ENCODE data around the gene RSPH9. TPM values are rescaled to one million over a fixed set of nuclear protein-coding genes. Genes with fewer than 3 reads are reported as not detected.

Gene RSPH9, protein sequence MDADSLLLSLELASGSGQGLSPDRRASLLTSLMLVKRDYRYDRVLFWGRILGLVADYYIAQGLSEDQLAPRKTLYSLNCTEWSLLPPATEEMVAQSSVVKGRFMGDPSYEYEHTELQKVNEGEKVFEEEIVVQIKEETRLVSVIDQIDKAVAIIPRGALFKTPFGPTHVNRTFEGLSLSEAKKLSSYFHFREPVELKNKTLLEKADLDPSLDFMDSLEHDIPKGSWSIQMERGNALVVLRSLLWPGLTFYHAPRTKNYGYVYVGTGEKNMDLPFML
- under 1 TPM; 0.14 to 0.16 TPM for polyA plus RNA-seq

GRCh38 chr6:43644940-43645612 lies at the start of gene RSPH9:
Gene RSPH9, plus strand, starts transcription at chr6:43645036. Its CDS starts 63 bp downstream, at chr6:43645099.
- H3K4me3 ChIP-seq (ENCODE audit: low read depth in 1 of 2, low read length in 2 of 2), result peak within 1 kb of the TSS; percentile 25 to 34
- H3K9me3 ChIP-seq (ENCODE audit: control insufficient read depth in 2 of 2, insufficient read depth in 1 of 2, low read depth in 1 of 2, low read length in 1 of 2), result no peaks in the 10 kb centered on the region
- peak within 1 kb of the TSS in 1 of 2 donors; percentile 17 for H3K27ac ChIP-seq (ENCODE audit: low read depth in 2 of 2, low read length in 1 of 2)
- peaks cover 0 to 5% of the 10 kb centered on the region in 2 donors for H3K36me3 ChIP-seq (ENCODE audit: control insufficient read depth in 2 of 2, insufficient read depth in 2 of 2, low read length in 1 of 2)
- H3K4me1 ChIP-seq (ENCODE audit: control insufficient read depth in 2 of 2, insufficient read depth in 2 of 2, low read length in 1 of 2), result peaks cover 0 to 2% of the 10 kb centered on the region in 2 donors
- 10 to 14% methylated on average over 52 of the region's 52 CpGs for WGBS, 2 donors
- no peaks in the 10 kb centered on the region for H3K27me3 ChIP-seq (ENCODE audit: control insufficient read depth in 1 of 2, insufficient read depth in 2 of 2, low read length in 2 of 2)

DNA sequence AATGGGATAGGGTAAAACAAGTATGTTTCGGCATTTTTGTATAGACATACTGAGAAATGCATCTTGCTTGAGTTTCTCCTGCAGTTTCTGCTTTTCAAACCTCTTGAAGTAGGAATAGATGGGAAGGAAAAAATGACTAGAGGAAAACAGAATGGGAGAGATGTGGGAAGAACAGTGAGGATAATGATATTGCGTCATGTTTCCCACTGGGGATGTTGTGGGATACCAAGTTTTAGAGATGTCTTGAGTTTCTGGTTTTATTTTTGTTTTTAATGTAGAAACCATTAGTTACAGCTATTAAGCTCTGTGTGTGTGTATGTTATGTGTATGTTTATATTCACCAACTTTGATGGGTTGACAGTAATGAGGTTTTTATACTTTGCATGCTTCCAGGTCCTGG lies 44.2 kb upstream of the RSPH9 start:
- H3K4me3 ChIP-seq (ENCODE audit: low read depth in 1 of 2, low read length in 2 of 2), result no peak overlapping the region
- WGBS, 2 donors, result 91 to 92% methylated on average over 2 of the region's 2 CpGs
- H3K27ac ChIP-seq (ENCODE audit: low read depth in 2 of 2, low read length in 1 of 2), result no peak overlapping the region
- H3K4me1 ChIP-seq (ENCODE audit: control insufficient read depth in 2 of 2, insufficient read depth in 2 of 2, low read length in 1 of 2), result no peaks in the 10 kb centered on the region
- H3K36me3 ChIP-seq (ENCODE audit: control insufficient read depth in 2 of 2, insufficient read depth in 2 of 2, low read length in 1 of 2), result no peaks in the 10 kb centered on the region
- no peaks in the 10 kb centered on the region for H3K9me3 ChIP-seq (ENCODE audit: control insufficient read depth in 2 of 2, insufficient read depth in 1 of 2, low read depth in 1 of 2, low read length in 1 of 2)
- H3K27me3 ChIP-seq (ENCODE audit: control insufficient read depth in 1 of 2, insufficient read depth in 2 of 2, low read length in 2 of 2), result no peaks in the 10 kb centered on the region

DNA sequence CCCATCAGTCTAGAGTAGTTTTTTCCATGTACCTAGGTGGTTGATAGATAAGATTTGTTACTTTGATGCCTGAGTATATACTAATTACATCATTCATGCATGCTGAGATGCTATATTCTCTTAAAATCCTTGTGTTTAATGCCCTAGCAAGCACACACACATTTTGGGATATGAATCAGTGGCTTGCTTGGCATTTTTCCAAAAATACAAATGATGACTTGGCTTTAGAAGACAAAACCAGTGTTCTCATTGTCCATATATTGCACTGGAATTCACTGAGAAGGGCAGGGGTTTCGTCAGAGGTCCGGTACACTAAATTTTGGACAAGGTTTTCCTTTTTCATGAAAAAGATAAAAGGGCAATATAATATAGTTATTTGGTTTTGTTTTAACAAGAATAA lies 40.7 kb upstream of the RSPH9 start:
- 74 to 91% methylated on average over 2 of the region's 2 CpGs for WGBS, 2 donors
- Histone ChIP-seq H3K27ac (ENCODE audit: low read depth in 2 of 2, low read length in 1 of 2) (no peak overlapping the region), H3K27me3 (ENCODE audit: control insufficient read depth in 1 of 2, insufficient read depth in 2 of 2, low read length in 2 of 2) (no peaks in the 10 kb centered on the region), H3K36me3 (ENCODE audit: control insufficient read depth in 2 of 2, insufficient read depth in 2 of 2, low read length in 1 of 2) (no peaks in the 10 kb centered on the region), H3K9me3 (ENCODE audit: control insufficient read depth in 2 of 2, insufficient read depth in 1 of 2, low read depth in 1 of 2, low read length in 1 of 2) (no peaks in the 10 kb centered on the region), H3K4me1 (ENCODE audit: control insufficient read depth in 2 of 2, insufficient read depth in 2 of 2, low read length in 1 of 2) (no peaks in the 10 kb centered on the region), H3K4me3 (ENCODE audit: low read depth in 1 of 2, low read length in 2 of 2) (no peak overlapping the region)

DNA sequence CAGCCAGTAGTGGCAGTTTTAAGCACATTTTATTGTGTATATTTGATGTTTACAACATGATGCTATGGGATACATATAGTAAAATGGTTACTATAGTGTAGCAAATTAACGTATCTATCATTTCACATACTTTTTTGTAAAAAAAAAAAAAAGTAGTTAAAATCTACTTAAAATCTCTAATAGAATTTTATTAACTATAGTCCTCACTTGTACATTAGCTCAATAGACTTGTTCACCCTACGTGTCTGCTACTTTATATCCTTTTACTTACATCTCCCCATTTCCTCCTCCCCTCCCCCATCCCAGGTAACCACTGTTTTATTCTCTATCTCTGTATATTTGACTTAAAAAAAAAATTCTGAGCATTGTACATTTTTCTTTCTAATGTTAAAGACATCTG lies 38.8 kb upstream of the RSPH9 start:
- H3K9me3 ChIP-seq (ENCODE audit: control insufficient read depth in 2 of 2, insufficient read depth in 1 of 2, low read depth in 1 of 2, low read length in 1 of 2), result no peaks in the 10 kb centered on the region
- no peak overlapping the region for H3K27ac ChIP-seq (ENCODE audit: low read depth in 2 of 2, low read length in 1 of 2)
- H3K4me1 ChIP-seq (ENCODE audit: control insufficient read depth in 2 of 2, insufficient read depth in 2 of 2, low read length in 1 of 2), result no peaks in the 10 kb centered on the region
- no peaks in the 10 kb centered on the region for H3K27me3 ChIP-seq (ENCODE audit: control insufficient read depth in 1 of 2, insufficient read depth in 2 of 2, low read length in 2 of 2)
- 90% methylated on average over 2 of the region's 2 CpGs for WGBS, 2 donors
- H3K36me3 ChIP-seq (ENCODE audit: control insufficient read depth in 2 of 2, insufficient read depth in 2 of 2, low read length in 1 of 2), result no peaks in the 10 kb centered on the region
- H3K4me3 ChIP-seq (ENCODE audit: low read depth in 1 of 2, low read length in 2 of 2), result no peak overlapping the region

DNA sequence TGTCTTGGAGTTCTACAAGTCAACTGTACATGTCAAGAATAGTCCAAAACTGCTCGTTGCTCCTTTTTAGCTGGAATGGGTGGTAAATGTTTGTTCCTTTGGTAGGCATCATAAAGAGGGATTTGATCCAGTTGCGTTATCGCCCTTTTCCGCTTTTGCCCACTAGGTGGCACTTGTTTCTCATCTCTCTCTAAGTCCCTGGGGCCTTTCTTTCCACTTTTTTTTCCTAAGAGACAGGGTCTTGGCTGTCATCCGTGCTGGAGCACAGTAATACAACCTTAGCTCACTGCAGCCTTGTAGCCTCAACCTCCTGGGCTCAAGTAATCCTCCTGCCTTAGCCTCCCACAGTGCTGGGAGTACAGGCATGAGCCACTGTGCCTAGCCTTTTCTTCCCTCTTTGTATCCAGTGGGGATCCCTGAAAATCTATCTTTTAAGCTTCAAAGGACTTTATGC lies 36.5 kb upstream of the RSPH9 start:
- Histone ChIP-seq H3K36me3 (ENCODE audit: control insufficient read depth in 2 of 2, insufficient read depth in 2 of 2, low read length in 1 of 2) (no peaks in the 10 kb centered on the region), H3K4me3 (ENCODE audit: low read depth in 1 of 2, low read length in 2 of 2) (no peak overlapping the region), H3K27me3 (ENCODE audit: control insufficient read depth in 1 of 2, insufficient read depth in 2 of 2, low read length in 2 of 2) (no peaks in the 10 kb centered on the region), H3K4me1 (ENCODE audit: control insufficient read depth in 2 of 2, insufficient read depth in 2 of 2, low read length in 1 of 2) (no peaks in the 10 kb centered on the region), H3K27ac (ENCODE audit: low read depth in 2 of 2, low read length in 1 of 2) (no peak overlapping the region), H3K9me3 (ENCODE audit: control insufficient read depth in 2 of 2, insufficient read depth in 1 of 2, low read depth in 1 of 2, low read length in 1 of 2) (no peaks in the 10 kb centered on the region)
- WGBS, 2 donors, result 5 to 7% methylated on average over 5 of the region's 5 CpGs

DNA sequence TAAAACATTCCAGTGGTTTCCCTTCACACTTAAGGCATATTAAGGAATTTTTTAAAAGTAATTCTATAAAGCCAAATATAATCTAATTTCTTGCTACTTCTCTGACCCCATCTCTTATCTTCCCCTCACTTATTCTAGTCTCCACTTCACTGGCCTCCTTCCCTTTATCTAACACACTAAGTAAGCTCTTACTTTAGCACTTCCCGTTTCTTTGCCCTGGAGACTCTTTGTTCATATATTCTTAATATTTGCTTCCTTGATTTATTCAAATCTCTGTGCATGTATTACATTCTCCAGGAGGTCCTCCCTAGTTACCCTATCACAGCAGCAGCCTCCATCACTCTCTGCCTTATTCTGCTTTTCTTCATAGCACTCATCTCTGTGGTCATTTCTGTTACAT lies 36.0 kb upstream of the RSPH9 start:
- no peaks in the 10 kb centered on the region for H3K27me3 ChIP-seq (ENCODE audit: control insufficient read depth in 1 of 2, insufficient read depth in 2 of 2, low read length in 2 of 2)
- no peak overlapping the region for H3K4me3 ChIP-seq (ENCODE audit: low read depth in 1 of 2, low read length in 2 of 2)
- WGBS, 2 donors, result 63 to 84% methylated on average over 1 of the region's 1 CpG
- H3K27ac ChIP-seq (ENCODE audit: low read depth in 2 of 2, low read length in 1 of 2), result no peak overlapping the region
- no peaks in the 10 kb centered on the region for H3K4me1 ChIP-seq (ENCODE audit: control insufficient read depth in 2 of 2, insufficient read depth in 2 of 2, low read length in 1 of 2)
- H3K9me3 ChIP-seq (ENCODE audit: control insufficient read depth in 2 of 2, insufficient read depth in 1 of 2, low read depth in 1 of 2, low read length in 1 of 2), result no peaks in the 10 kb centered on the region
- peaks cover 0 to 3% of the 10 kb centered on the region in 2 donors for H3K36me3 ChIP-seq (ENCODE audit: control insufficient read depth in 2 of 2, insufficient read depth in 2 of 2, low read length in 1 of 2)

GRCh38 chr6:43609402-43609801 lies 35.4 kb upstream of the RSPH9 start:
- 88 to 93% methylated on average over 1 of the region's 1 CpG for WGBS, 2 donors
- Histone ChIP-seq H3K36me3 (ENCODE audit: control insufficient read depth in 2 of 2, insufficient read depth in 2 of 2, low read length in 1 of 2) (peaks cover 0 to 8% of the 10 kb centered on the region in 2 donors), H3K9me3 (ENCODE audit: control insufficient read depth in 2 of 2, insufficient read depth in 1 of 2, low read depth in 1 of 2, low read length in 1 of 2) (no peaks in the 10 kb centered on the region), H3K27me3 (ENCODE audit: control insufficient read depth in 1 of 2, insufficient read depth in 2 of 2, low read length in 2 of 2) (no peaks in the 10 kb centered on the region), H3K27ac (ENCODE audit: low read depth in 2 of 2, low read length in 1 of 2) (no peak overlapping the region), H3K4me3 (ENCODE audit: low read depth in 1 of 2, low read length in 2 of 2) (no peak overlapping the region), H3K4me1 (ENCODE audit: control insufficient read depth in 2 of 2, insufficient read depth in 2 of 2, low read length in 1 of 2) (no peaks in the 10 kb centered on the region)

DNA sequence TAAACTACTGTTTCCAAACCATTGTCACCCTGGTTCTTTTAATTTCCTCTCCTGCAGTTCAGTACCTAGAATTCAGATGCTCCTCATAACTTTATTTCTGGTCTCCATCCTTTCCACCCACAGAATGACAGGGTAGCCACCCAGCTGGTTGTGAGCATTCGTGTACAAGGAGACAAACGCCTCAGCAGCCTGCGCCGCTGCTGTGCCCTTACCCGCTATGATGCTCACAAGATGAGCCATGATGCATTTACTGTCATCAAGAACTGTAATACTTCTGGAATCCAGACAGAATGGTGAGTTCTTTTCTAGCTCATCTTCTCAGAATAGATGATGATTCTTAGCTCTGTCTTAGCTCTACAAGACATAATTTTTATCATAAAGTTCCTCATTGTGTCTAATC lies 34.4 kb upstream of the RSPH9 start:
- Histone ChIP-seq H3K9me3 (ENCODE audit: control insufficient read depth in 2 of 2, insufficient read depth in 1 of 2, low read depth in 1 of 2, low read length in 1 of 2) (no peaks in the 10 kb centered on the region), H3K27ac (ENCODE audit: low read depth in 2 of 2, low read length in 1 of 2) (no peak overlapping the region), H3K27me3 (ENCODE audit: control insufficient read depth in 1 of 2, insufficient read depth in 2 of 2, low read length in 2 of 2) (no peaks in the 10 kb centered on the region), H3K4me3 (ENCODE audit: low read depth in 1 of 2, low read length in 2 of 2) (no peak overlapping the region), H3K36me3 (ENCODE audit: control insufficient read depth in 2 of 2, insufficient read depth in 2 of 2, low read length in 1 of 2) (peaks cover 0 to 8% of the 10 kb centered on the region in 2 donors), H3K4me1 (ENCODE audit: control insufficient read depth in 2 of 2, insufficient read depth in 2 of 2, low read length in 1 of 2) (no peaks in the 10 kb centered on the region)
- 94 to 96% methylated on average over 5 of the region's 5 CpGs for WGBS, 2 donors

- H3K27me3 ChIP-seq (ENCODE audit: control insufficient read depth in 1 of 2, insufficient read depth in 2 of 2, low read length in 2 of 2), result no peaks in the 10 kb centered on the region
- H3K36me3 ChIP-seq (ENCODE audit: control insufficient read depth in 2 of 2, insufficient read depth in 2 of 2, low read length in 1 of 2), result peaks cover 0 to 8% of the 10 kb centered on the region in 2 donors
- H3K4me3 ChIP-seq (ENCODE audit: low read depth in 1 of 2, low read length in 2 of 2), result no peak overlapping the region
- WGBS, 2 donors, result 91 to 93% methylated on average over 6 of the region's 6 CpGs
- no peaks in the 10 kb centered on the region for H3K4me1 ChIP-seq (ENCODE audit: control insufficient read depth in 2 of 2, insufficient read depth in 2 of 2, low read length in 1 of 2)
- H3K27ac ChIP-seq (ENCODE audit: low read depth in 2 of 2, low read length in 1 of 2), result no peak overlapping the region
- H3K9me3 ChIP-seq (ENCODE audit: control insufficient read depth in 2 of 2, insufficient read depth in 1 of 2, low read depth in 1 of 2, low read length in 1 of 2), result no peaks in the 10 kb centered on the region
Measured at GRCh38 chr6:43613721-43614395, 31.0 kb upstream of the RSPH9 start.
